NCI-H2029 treated with DMSO at 0.1 percent for 48 hours (cell line): ENCODE data around the gene TRAPPC14.
"Not testable (repeated sequence)": the region's sequence is repeated elsewhere in the genome, so short reads cannot be mapped to it uniquely, and the experiment has no call there.

ENCODE experiments used
- DNase-seq: peaks from one replicate; lab custom pipeline; 2025; lab: John Stamatoyannopoulos, UW

TRAPPC14 gene

DNA sequence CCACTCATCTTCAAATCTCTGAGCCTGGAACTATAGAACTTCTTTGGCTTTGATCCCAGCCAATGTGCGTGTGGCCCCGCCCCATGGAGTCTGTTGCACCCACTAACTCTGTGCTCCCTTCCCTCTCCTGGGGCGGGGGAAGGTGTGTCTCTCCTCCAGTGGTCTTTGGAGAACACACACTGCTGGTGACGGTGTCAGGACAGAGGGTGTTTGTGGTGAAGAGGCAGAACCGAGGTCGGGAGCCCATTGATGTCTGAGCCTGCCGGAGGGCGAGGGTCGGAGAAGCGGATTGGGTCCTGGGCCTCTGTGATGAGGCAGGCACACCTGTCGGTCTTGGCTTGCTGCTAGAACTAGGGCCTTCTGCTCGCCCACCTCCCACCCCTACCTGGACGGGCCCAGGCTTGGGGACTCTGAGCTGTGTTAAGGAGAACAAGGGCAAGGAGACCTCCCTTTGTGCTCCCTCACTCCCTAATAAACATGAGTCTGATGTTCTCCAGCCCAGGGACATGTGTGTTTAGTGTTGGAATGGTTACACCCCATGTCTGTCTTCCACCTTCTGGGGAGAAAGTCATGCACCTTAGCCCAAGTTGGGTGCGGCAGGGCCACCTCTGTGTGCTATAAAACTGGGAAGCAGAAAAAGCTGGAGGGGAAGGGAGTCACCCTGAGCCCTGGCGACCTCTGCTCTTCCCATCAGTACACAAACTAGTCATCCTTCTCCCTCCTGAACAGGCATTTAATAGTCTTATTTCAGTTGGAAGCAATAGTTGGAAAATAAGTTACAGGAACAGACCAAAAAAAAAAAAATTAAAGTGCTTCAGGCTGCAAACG lies 4.6 kb downstream of the TRAPPC14 start:
- no peak for DNase-seq

GRCh38 chr7:100152937-100153666 lies 5.4 kb downstream of the TRAPPC14 start:
- no peak for DNase-seq

DNA sequence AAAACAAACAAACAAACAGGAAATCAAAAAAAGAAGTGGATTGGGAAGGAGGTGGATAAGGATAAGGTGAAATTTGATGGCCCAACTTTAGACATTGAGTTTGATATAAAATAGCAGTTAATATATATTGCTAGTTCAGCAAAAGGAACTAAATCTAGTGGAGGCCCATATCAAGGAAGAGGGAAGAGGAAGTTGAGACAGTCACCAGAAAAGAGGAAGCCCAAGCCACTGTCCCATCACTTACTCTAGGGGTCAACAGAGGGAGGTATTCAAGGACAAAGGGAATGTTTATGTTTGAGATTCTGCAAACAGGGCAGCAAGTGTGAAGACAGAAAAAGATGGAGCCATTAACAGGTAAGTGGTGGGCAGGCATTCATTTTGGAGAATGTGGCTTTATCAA lies 6.1 kb downstream of the TRAPPC14 start:
- DNase-seq: no peak

DNA sequence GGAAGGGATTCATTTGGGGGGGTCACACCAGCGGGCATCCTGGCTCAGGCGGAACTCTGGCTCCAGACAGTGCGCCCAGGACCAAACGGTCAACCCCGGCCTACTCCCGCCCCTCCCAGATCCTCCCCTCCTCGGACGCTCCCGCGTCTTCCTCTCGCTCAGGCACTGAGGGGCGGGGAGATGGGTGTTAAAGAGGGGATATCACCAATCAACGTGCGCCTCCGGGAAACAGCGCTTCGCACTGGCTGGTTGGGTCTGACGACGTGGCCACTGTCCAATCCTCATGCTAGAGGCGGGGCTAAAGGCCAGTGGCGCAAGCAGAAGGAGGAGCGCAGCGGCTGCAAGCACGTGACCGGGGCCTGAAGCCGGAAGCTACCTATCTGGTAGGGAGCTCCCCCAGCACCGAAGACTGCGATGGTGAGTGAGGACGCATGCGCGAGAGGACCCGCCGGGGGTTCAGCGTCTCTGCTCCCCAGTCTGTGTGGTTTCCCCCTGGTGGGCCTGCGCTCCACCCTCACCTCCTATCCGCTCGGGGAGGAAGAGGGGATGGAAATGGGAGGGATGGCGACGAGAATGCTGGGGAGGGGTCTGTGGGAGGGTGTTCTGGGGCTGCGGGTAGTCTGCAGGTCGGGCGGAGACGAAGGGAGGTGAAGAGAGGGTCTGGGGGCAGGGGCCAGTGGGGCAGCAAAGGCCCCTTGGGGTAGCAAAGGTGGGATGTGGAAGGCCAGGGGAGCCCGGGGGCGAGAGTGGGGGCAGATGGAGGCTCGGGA lies 9.8 kb downstream of the TRAPPC14 start, which contains the start of gene LAMTOR4:
TSS of gene LAMTOR4 (plus strand) at position 360 of the 770 bp plus-strand sequence. CDS start at position 415, 55 bp downstream.
- DNase-seq: peak; percentile 96

DNA sequence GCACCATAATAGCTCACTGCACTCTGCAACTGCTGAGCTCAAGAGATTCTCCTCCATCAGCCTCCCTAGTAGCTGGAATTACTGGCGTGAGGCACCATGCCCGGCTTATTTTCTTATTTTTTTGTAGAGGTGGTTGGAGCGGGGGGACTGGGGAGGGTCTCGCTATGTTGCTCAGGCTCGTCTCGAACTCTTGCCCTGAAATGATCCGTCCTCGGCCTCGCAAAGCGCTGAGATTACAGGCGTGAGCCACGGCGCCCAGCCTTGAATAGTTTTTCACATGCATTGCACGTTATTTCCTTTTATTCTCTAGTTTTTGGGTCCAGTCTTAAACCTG lies 10.3 kb downstream of the TRAPPC14 start:
- DNase-seq: no peak

- no peak for DNase-seq
These were observed 11.2 kb downstream of the TRAPPC14 start for GRCh38 chr7:100147278-100147677.

- DNase-seq: not testable (repeated sequence)
These were observed 12.2 kb downstream of the TRAPPC14 start for GRCh38 chr7:100146350-100146749.

GRCh38 chr7:100142461-100142860 lies 16.1 kb downstream of the TRAPPC14 start:
- no peak for DNase-seq

- no peak for DNase-seq
These were observed 17.0 kb downstream of the TRAPPC14 start for GRCh38 chr7:100141555-100141949.

- no peak for DNase-seq
These were observed 20.4 kb downstream of the TRAPPC14 start for GRCh38 chr7:100137851-100138760.

- peak; percentile 56 for DNase-seq
These were observed 25.8 kb downstream of the TRAPPC14 start for GRCh38 chr7:100132697-100133151.

GRCh38 chr7:100132126-100132525 lies 26.4 kb downstream of the TRAPPC14 start:
- DNase-seq: peak; percentile 68

DNA sequence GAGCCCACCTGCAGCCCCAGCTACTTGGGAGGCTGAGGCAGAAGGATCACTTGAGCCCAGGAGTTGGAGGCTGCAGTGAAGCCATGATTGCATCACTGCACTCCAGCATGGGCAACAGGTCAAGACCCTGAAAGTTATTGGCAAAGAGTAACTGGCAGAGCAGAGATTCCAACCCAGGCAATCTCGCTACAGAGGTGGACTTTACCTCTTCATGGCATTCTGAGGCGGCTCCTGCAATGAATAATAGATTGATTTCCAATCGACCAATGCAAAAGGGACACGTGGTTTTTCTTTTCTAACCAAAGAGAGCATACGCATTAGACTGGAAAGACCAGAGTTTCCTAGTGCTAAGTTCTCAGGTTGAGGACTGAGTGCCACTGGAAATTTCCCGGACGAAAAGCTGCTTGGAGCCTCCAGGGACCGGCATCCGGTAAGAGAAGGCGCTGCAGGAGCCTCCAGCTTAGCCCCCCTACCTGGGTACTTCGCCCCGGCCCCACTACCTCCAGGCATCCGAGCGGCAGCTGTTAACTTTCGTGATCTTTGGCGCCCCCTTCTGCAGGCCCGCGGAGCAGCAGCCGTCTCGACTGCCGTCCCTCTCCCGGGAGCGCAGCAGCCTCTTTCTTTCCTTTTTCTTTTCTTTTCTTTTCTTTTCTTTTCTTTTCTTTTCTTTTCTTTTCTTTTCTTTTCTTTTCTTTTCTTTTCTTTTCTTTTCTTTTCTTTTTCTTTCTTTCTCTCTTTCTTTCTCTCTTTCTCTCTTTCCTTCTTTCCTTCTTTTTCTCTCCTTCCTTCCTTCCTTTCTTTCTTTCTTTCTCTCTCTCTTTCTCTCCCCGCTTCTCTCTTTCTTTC lies 27.7 kb downstream of the TRAPPC14 start:
- peak; percentile 54 for DNase-seq

DNA sequence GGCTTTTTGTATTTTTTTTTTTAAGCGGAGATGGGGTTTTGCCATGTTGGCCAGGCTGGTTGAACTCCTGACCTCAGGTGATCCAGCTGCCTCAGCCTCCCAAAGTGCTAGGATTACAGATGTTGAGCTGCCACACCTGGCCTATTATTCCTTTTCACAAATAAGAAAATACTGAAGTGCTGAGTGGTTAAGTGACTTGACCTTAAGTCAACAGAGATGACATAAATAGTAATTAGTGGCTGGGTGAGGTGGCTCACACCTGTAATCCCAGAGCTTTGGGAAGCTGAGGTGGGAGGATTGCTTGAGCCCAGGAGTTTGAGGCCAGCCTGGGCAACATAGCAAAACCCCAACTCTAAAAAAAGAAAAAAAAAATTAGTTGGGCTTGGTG lies 28.3 kb downstream of the TRAPPC14 start:
- DNase-seq: peak; percentile 57

- no peak for DNase-seq
These were observed 29.9 kb downstream of the TRAPPC14 start for GRCh38 chr7:100128637-100128963.

DNA sequence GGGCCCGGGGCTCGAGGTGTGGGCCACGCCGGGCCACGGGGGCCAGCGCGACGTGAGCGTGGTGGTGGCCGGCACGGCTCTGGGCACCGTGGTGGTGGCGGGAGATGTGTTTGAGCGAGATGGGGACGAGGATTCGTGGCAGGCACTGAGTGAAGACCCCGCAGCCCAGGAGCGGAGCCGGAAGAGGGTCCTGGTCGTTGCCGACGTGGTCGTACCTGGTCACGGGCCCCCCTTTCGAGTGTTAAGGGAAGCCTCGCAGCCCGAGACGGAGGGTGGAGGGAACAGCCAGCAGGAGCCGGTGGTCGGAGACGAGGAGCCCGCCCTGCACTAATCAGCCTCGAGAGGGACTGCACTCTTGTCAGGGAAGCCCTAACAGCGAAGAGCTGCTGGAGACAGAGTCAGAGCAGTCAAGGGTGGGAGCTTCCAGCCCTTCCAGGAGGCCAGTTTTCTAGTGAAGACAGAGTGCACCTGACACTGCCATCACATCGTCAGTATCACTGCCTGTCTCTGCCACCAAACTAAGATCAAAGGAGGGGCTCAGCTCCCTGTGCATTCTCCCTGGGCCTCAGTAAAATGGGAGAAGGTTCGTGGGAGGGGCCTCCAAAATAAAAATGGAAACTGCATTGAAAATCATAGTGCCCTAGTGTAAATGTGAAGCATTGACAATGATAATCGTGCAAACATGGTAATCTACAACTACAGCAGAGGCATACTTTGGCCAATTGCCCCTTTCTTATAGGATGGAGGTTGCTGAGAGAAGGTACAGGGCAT lies 30.5 kb downstream of the TRAPPC14 start:
- DNase-seq: no peak

GRCh38 chr7:100126931-100127865 lies 31.3 kb downstream of the TRAPPC14 start, which contains the start of gene MBLAC1:
Gene MBLAC1, plus strand, starts transcription at chr7:100126967. Its CDS starts 429 bp downstream, at chr7:100127396.
- DNase-seq: peak; percentile 86

DNA sequence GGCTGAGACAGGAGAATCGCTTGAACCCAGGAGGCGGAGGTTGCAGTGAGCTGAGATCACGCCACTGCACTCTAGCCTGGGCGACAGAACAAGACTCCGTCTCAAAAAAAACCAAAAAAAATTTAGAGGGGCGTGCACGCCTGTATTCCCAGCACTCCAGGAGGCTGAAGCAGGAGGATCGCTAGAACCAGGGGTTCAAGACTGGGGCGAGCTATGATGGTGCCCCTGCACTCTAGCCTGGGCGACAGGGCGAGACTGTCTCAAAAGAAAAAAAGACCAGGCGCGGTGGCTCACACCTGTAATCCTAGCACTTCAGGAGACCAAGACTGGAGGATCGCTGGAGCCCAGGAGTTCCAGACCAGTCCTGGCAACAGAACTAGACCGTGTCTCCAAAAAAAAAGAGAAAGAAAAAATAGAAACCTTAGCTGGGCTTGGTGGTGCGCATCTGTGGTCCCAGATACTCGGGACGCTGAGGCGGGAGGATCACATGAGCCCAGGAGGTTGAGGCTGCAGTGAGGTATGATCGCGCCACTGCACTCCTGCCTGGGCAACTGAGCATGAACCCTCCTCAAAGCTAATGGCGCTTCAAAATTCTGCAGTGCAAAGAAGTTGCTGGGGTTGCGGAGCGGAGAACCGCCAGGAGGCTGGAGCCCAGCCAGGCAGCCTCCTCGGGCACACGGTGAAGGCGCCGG lies 32.1 kb downstream of the TRAPPC14 start:
- DNase-seq: no peak
